ENCODE results near the gene NEDD8.

GRCh38 chr14:24243336-24243836 lies 11.2 kb upstream of the NEDD8 start:
- no peak for TF ChIP-seq POLR2A (IDR thresholded peaks at IDR 0.05; ENCODE audit: extremely low read depth, insufficient read length)
- TF ChIP-seq, protein P1, sequence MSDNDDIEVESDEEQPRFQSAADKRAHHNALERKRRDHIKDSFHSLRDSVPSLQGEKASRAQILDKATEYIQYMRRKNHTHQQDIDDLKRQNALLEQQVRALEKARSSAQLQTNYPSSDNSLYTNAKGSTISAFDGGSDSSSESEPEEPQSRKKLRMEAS (IDR thresholded peaks at IDR 0.05; ENCODE audit: low read depth, low read length): no peak
- TF ChIP-seq CTCF (IDR thresholded peaks at IDR 0.05; ENCODE audit: low read depth, low read length): no peak

Data from NB4 (cell line).